Activated CD8-positive, alpha-beta T cell treated with anti-CD3 and anti-CD28 coated beads for 36 hours (primary cell): ENCODE data around the gene OR8D1. TPM values are rescaled to one million over a fixed set of nuclear protein-coding genes. Genes with fewer than 3 reads are reported as not detected.

ENCODE experiments used
- ATAC-seq: fragments of 200-7000 bp; cut with Tn5 transposase; one replicate; pipeline ENCODE4 v1.10.0; 2021; ENCODE audit warnings: mild to moderate bottlenecking, moderate library complexity
- CTCF ChIA-PET: fragments of 350-600 bp; sonication (Branson Sonifier 250); formaldehyde crosslinking; loops from one replicate; lab custom pipeline; 2021; ENCODE audit warnings: antibody characterized with exemption; lab: Charles Lee
- POLR2A ChIA-PET: fragments of 350-600 bp; sonication (Branson Sonifier 250); formaldehyde crosslinking; loops from one replicate; lab custom pipeline; 2021; ENCODE audit warnings: antibody characterized with exemption; lab: Charles Lee
- DNase-seq: peaks from one replicate; pipeline ENCODE4 v3.0.0-alpha.2; 2020
- H3K27ac Mint-ChIP-seq: one replicate; pipeline ENCODE4 v1.8.0; 2021; ENCODE audit warnings: mild to moderate bottlenecking, mixed read lengths
- H3K27me3 Mint-ChIP-seq: one replicate; pipeline ENCODE4 v1.8.0; 2021; ENCODE audit warnings: mixed read lengths
- H3K36me3 Mint-ChIP-seq: one replicate; pipeline ENCODE4 v1.8.0; 2021; ENCODE audit warnings: low read depth, mixed read lengths
- H3K4me1 Mint-ChIP-seq: one replicate; pipeline ENCODE4 v1.8.0; 2021; ENCODE audit warnings: low read depth, mixed read lengths
- H3K4me3 Mint-ChIP-seq: one replicate; pipeline ENCODE4 v1.8.0; 2021; ENCODE audit warnings: mild to moderate bottlenecking, moderate library complexity, mixed read lengths
- H3K9me3 Mint-ChIP-seq: one replicate; pipeline ENCODE4 v1.8.0; 2021; ENCODE audit warnings: mixed read lengths
- CTCF ChIP-seq: fragments of 200-600 bp; IDR thresholded peaks from one replicate; pipeline ENCODE4 v1.8.0; 2022; ENCODE audit warnings: antibody characterized with exemption, mild to moderate bottlenecking
- intact Hi-C: fragments of 100-400 bp; cut with micrococcal nuclease; formaldehyde crosslinking; loops from one replicate; pipeline ENCODE4 v1.10.0; 2022
- total RNA-seq, 2 experiments: library from RNA; stranded (reverse); gene quantifications; one replicate each; pipeline ENCODE4 v1.2.3, GENCODE V29; 2021

Gene OR8D1
- total RNA-seq, 2 experiments from 2014 or later = not detected

GRCh38 chr11:124339396-124340141 is 25.8 kb upstream of the OR8D1 start:
- CTCF ChIA-PET = no interaction called here
- Mint-ChIP-seq H3K4me3 (no peak overlapping the region), H3K27me3 (no peaks in the 10 kb centered on the region), H3K36me3 (no peaks in the 10 kb centered on the region), H3K27ac (no peak overlapping the region), H3K9me3 (no peaks in the 10 kb centered on the region), H3K4me1 (no peaks in the 10 kb centered on the region)
- no peak for TF ChIP-seq CTCF
- DNase-seq (no peak), ATAC-seq (no peak)
- POLR2A ChIA-PET = no interaction called here
- intact Hi-C loops = no loop called here

GRCh38 chr11:124331873-124332272 is 18.1 kb upstream of the OR8D1 start:
- no peak for ATAC-seq
- Mint-ChIP-seq H3K4me1 (no peaks in the 10 kb centered on the region), H3K36me3 (no peaks in the 10 kb centered on the region), H3K4me3 (no peak overlapping the region), H3K27me3 (peaks cover 9% of the 10 kb centered on the region), H3K9me3 (no peaks in the 10 kb centered on the region), H3K27ac (no peak overlapping the region)
- TF ChIP-seq CTCF = no peak
- intact Hi-C loops = no loop called here
- CTCF ChIA-PET = no interaction called here
- DNase-seq = no peak
- POLR2A ChIA-PET = no interaction called here

GRCh38 chr11:124329787-124330478 is 16.2 kb upstream of the OR8D1 start:
- DNase-seq (no peak), ATAC-seq (no peak)
- peaks cover 13% of the 10 kb centered on the region for H3K27me3 Mint-ChIP-seq
- intact Hi-C loops = no loop called here
- no peaks in the 10 kb centered on the region for H3K9me3 Mint-ChIP-seq
- ChIA-PET CTCF (no interaction called here), POLR2A (no interaction called here)
- H3K4me1 Mint-ChIP-seq = no peaks in the 10 kb centered on the region
- no peak overlapping the region for H3K27ac Mint-ChIP-seq
- no peaks in the 10 kb centered on the region for H3K36me3 Mint-ChIP-seq
- no peak overlapping the region for H3K4me3 Mint-ChIP-seq
- no peak for TF ChIP-seq CTCF

GRCh38 chr11:124327775-124328174 is 14.0 kb upstream of the OR8D1 start:
- no peak for TF ChIP-seq CTCF

GRCh38 chr11:124322356-124322755 is 8.6 kb upstream of the OR8D1 start:
- H3K4me1 Mint-ChIP-seq = no peaks in the 10 kb centered on the region
- ATAC-seq = no peak
- H3K27me3 Mint-ChIP-seq = peaks cover 10% of the 10 kb centered on the region
- intact Hi-C loops = no loop called here
- H3K27ac Mint-ChIP-seq = no peak overlapping the region
- DNase-seq = no peak
- H3K9me3 Mint-ChIP-seq = no peaks in the 10 kb centered on the region
- TF ChIP-seq CTCF = no peak
- no peak overlapping the region for H3K4me3 Mint-ChIP-seq
- no peaks in the 10 kb centered on the region for H3K36me3 Mint-ChIP-seq
- CTCF ChIA-PET = no interaction called here
- POLR2A ChIA-PET = no interaction called here

More at GRCh38 chr11:124327775-124328174, 14.0 kb upstream of the OR8D1 start:
- H3K36me3 Mint-ChIP-seq = no peaks in the 10 kb centered on the region
- H3K27ac Mint-ChIP-seq = no peak overlapping the region
- H3K4me3 Mint-ChIP-seq = no peak overlapping the region
- no peaks in the 10 kb centered on the region for H3K9me3 Mint-ChIP-seq
- ChIA-PET POLR2A (no interaction called here), CTCF (no interaction called here)
- intact Hi-C loops = no loop called here
- no peaks in the 10 kb centered on the region for H3K4me1 Mint-ChIP-seq
- no peak for DNase-seq
- H3K27me3 Mint-ChIP-seq = peaks cover 17% of the 10 kb centered on the region
- no peak for ATAC-seq
